Measurements from ENCODE around the gene ASB2.
A peak's percentile ranks its signal among the peaks of the same experiment; 100 is the strongest.

ASB2 gene

DNA sequence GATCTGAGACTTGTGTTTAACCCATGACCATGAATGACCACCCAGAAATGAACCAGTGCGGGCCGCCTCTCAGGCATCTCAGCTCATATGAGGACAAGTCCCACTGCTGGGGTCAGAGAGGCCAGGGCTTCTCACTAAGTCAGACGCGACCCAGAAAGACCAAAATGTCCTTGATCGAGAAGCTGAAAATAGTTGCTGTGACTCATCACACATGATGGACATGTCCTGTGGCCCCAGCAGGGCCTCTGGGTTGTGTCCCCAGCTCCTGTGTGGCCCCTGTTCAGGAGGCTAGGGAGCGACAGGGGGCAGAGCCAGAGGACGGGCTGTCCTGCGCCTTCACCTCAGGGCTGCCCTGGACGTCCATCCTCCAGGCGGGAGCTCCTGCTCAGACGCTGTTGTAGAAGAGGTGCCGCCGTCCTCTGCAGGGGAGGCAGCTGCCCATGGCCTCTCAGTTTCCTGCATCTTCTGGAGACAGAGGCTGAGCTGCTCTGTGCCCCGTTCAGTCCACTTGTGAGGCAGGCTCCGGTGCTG, 78.2 kb downstream of the ASB2 start:
- DNase-seq, result no peak

- no peak for DNase-seq
These were observed 78.9 kb downstream of the ASB2 start for GRCh38 chr14:93897476-93897845.

DNA sequence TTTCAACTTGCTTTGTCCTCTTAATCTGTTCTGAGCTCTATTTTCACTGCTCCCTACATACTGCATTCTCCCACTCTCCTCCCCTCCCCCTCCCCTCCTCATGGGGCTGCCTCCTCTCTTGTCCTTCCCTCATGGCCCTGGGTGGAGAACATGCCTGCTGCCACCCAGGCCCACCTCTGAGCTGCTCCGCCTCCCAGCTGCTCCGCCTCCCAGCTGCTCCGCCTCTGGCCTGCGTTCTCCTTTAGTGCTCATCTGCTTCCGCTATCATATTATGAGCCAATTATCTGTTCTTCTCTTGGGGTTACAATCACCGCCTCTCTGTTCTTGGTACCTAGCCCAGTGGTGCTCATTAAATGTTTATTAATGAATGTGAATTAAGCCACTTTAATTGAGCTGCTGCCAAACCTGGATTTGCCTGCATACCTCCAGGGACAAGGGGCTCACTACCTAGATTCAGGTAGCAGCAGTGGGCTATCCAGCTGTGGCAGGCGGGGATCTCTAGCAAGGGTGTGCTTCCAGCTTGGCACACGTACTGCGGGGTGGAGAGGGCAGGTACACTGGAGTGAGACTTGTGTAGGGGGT, 81.3 kb downstream of the ASB2 start:
- no peak for DNase-seq

- no peak for DNase-seq
These were observed 82.6 kb downstream of the ASB2 start for GRCh38 chr14:93893661-93894261.

DNA sequence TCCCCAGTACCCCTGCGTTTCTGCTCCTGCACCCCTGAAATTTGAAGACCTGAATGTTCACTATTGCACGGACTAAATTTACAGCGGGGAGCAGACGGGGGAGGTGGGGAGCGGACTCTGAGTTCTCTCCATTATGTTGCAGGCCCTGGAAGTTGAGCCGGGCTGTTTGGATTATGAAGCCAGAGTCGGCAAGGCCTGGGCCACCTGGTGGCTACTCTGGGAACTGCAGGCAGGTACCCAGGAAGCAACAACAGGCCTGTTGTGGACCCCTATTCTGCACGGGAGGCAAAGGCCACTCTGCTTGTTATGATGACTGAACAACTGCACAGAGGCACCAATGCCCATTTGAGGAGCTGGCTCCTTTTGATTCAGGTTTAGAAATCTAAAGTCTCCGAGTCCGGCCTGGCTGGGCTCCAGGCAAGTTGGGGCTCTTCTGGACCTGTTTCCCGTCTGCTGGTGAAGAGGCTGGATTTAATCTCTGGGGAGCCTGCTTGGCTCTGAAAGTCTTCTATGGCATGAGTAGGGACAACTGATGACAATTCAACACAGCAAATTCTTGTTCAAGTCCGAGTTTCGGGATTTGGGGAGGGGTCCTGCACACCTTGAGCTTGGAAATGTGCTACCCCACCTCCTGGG, 83.3 kb downstream of the ASB2 start:
- peak; percentile 40 for DNase-seq

GRCh38 chr14:93892505-93892839, 83.9 kb downstream of the ASB2 start:
- DNase-seq, result no peak

- DNase-seq, result no peak
These were observed 84.4 kb downstream of the ASB2 start for GRCh38 chr14:93891756-93892504.

GRCh38 chr14:93889739-93890483, 86.5 kb downstream of the ASB2 start:
- no peak for DNase-seq

- no peak for DNase-seq
These were observed 87.4 kb downstream of the ASB2 start for GRCh38 chr14:93888995-93889394.

DNA sequence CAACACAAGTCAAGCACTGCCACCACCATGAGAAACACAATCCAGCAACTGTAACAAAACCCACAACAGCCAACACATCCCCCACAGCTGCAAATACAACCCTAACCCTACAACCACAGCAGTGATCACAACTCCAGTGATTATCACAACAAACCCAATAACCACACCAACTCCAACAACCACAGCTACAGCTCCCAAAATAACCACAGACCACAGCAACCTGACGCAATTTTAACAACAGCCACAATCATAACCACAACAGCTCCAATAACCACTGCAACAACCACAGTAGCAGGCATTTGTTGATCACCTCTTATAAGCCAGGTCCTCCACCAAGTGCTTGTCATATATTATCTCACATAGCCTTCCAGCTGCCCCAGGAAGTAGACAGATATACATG, 91.4 kb downstream of the ASB2 start:
- no peak for DNase-seq

Measured in activated CD4-positive, alpha-beta T cell treated with anti-CD3 and anti-CD28 coated beads for 1 hour (primary cell).